Urothelium cell line (cell line): ENCODE measurements around the gene NDUFB2.
"Not testable (repeated sequence)": the region's sequence is repeated elsewhere in the genome, so short reads cannot be mapped to it uniquely, and the experiment has no call there.

Source experiments
- DNase-seq: peaks from one replicate; pipeline ENCODE4 v3.0.0; 2011; ENCODE audit warnings: low spot score, mixed read lengths
- FAIRE-seq: peaks from 2 replicates; lab custom pipeline; 2011; peaks lifted over from hg19 to GRCh38; lab: Jason Lieb, UNC

NDUFB2 gene

DNA sequence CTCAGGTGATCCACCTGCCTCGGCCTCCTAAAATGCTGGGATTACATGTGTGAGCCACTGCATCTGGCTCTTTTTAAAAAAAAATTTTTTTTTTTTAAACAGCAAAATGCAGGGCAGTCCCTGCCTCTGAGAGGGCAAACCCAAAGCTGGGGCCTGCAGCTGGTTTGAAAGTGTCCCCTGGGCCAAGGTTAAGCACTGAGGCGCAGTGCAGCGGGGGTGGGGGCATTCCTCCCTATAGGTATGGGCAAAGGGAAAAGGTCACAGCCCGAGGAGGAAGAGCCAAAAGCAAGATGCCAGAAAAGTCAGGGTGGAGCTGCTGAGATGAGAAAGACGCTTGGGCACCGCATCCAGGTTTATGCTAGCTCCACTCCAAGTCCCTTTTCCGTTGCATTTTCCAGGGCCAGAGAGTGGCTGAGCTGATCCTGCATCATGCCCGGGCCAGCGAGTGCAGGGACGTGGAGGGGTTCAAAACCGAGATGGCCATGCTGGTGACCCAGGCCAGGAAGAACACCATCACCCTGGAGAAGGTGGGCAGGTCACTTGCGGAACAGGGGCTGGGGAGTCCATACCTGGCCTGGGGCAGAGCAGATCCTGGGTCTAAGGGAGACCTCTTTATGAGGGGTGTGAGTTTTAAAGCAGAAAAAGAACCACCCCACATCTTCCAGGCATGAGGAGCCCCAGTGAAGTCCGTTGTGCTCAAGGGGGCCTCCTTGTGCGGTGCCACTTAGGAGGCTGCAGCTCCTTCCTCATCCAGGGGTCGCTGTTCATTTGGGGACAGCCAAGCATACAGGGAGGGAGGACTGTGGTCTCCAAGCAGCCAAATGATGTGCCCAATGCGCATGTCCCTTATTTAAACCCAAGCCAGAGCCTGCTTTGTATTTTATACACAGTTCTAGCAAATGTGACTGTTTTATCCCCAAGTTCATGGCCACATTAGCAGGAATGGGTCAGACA, 7.0 kb upstream of the NDUFB2 start:
- no peak for FAIRE-seq
- no peak for DNase-seq

DNA sequence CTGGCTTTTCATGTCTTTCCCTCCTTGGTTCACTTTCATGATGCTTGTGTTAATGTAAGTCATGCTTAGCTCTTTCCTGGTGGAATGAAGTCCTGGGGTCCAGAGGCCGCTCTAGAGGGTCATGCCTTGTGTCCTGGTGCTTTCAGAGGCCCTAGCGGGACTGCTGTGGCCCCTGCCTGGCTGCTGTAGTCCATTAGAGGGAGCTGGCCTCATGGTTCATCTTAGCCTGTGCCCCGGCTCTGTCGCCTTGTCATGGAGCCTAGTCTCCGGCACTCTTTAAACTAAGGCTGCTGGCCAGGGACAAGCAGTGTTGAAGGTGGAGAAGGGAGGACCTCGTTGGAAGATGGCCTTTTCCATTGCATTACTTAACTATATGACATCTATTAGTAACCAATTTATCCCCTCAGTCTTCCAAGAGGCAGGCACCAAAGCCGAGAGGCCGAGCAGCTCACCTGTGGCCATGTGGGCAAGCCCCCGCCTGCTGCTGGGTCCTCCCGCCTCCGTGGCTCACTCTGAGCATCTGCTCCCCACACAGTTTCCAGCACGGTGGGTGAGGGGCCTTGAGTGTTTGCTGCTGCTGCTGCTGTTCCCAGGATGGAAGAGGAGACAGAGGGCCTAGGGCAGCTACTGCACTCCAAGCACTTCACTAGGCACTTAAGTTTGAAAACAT, 5.0 kb upstream of the NDUFB2 start:
- DNase-seq (no peak), FAIRE-seq (no peak)

GRCh38 chr7:140693849-140694248, 2.7 kb upstream of the NDUFB2 start:
- not testable (repeated sequence) for DNase-seq, FAIRE-seq

GRCh38 chr7:140694592-140694991, 1.9 kb upstream of the NDUFB2 start:
- FAIRE-seq (no peak), DNase-seq (no peak)

- DNase-seq, result no peak
- FAIRE-seq, result no peak
Measured at GRCh38 chr7:140695381-140695780, 1.1 kb upstream of the NDUFB2 start.

GRCh38 chr7:140696024-140696679, 356 bp upstream of the NDUFB2 start:
- DNase-seq (peak; percentile 93), FAIRE-seq (no peak)

- FAIRE-seq (no peak), DNase-seq (no peak)
Measured at GRCh38 chr7:140697447-140698143, 1.1 kb downstream of the NDUFB2 start.

DNA sequence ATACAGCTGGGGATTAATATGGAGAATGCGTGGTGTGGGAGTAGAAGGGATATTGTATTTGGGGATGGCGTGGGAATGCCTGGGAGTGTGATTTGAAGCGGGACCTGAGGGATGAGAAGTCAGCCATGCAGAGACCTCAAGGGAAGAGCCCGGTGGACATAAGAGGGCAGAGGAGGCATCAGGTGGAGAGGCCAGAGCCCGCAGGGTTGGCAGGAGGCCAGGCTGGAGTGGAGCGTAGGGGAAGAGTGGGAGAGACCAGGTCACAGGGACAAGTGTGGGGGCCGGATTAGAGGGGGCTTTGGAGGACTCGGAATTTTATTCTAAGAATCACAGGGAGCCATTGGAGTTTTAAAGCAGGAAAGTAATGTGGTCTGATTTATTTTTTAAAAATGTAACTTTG, 2.0 kb downstream of the NDUFB2 start:
- DNase-seq (no peak), FAIRE-seq (no peak)

DNA sequence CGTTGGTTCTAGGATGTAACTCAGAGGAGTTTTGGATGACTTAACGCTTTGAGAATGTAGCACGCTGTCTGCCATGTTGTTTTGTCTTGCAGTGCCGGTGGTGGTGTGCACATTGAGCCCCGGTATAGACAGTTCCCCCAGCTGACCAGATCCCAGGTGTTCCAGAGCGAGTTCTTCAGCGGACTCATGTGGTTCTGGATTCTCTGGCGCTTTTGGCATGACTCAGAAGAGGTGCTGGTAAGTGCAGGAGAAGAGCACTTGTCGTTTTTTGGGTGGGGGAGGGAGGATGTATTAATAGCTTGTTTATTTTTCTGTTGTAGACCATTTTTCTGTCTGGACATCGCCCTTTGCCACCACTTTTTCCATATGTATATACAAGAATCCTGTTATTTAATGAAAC, 6.3 kb downstream of the NDUFB2 start:
- FAIRE-seq (no peak), DNase-seq (no peak)

DNA sequence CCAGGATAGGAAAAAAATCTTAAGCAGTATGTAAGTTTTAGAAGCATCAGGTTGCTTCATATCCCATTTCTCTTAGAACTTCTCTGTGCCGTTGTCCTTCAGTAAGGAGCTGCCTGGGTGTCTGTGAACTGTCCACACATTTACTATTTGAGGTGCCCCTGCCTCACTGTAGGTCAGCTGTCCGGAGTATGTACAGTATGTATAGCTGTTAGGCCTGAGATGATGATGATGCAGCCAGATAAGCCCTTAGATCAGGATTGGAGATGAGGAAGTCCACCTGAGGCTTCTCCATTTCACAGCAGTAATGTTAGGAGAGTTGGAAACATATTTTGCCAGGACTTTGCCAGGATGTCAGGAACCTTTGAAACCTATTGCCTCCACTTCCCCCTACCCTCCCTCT, 7.7 kb downstream of the NDUFB2 start:
- FAIRE-seq (no peak), DNase-seq (no peak)

- no peak for DNase-seq
- no peak for FAIRE-seq
Measured at GRCh38 chr7:140707132-140707531, 10.6 kb downstream of the NDUFB2 start.

DNA sequence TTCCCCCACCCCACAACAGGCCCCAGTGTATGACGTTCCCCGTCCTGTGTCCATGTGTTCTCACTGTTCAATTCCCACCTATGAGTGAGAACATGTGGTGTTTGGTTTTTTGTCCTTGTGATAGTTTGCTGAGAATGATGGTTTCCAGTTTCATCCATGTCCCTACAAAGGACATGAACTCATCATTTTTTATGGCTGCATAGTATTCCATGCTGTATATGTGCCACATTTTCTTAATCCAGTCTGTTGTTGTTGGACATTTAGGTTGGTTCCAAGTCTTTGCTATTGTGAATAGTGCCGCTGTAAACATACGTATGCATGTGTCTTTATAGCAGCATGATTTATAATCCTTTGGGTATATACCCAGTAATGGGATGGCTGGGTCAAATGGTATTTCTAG, 12.3 kb downstream of the NDUFB2 start:
- not testable (repeated sequence) for DNase-seq, FAIRE-seq

DNA sequence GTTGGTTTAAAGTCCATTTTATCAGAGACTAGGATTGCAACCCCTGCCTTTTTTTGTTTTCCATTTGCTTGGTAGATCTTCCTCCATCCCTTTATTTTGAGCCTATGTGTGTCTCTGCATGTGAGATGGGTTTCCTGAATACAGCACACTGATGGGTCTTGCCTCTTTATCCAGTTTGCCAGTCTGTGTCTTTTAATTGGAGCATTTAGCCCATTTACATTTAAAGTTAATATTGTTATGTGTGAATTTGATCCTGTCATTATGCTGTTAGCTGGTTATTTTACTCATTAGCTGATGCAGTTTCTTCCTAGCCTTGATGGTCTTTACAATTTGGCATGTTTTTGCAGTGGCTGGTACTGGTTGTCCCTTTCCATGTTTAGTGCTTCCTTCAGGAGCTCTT, 15.9 kb downstream of the NDUFB2 start:
- not testable (repeated sequence) for FAIRE-seq, DNase-seq

DNA sequence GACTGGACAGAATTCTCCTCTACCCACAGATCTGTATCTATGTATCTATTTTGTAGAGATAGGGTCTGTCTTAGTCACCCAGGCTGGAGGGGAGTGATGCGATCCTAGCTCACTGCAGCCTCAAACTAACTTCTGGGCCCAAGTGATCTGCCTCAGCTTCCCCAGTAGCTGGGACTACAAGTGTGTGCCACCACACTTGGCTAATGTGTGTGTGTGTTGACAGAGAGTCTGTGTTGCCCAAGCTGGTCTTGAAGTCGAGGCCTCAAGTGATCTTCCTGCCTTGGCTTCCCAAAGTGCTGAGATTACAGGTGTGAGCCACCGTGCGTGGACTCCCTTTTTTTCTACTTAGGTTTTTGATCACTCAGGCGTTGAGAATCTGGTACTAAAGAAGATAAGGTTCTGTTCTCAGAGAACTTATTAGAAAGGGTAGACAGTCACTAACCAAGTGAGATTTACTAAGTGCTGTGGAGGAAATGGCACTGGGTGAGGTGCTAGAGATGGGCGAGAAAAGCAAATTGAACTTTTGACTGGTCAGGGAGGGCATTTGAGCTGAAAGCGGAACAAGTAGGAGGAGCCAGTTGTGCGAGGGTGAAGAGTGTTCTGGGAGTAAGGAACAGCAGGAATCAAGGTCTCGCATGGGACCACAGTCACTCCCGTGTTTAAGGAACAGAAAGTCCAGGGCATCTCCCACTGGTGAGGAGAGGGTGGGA, 18.0 kb downstream of the NDUFB2 start:
- no peak for DNase-seq
- no peak for FAIRE-seq

DNA sequence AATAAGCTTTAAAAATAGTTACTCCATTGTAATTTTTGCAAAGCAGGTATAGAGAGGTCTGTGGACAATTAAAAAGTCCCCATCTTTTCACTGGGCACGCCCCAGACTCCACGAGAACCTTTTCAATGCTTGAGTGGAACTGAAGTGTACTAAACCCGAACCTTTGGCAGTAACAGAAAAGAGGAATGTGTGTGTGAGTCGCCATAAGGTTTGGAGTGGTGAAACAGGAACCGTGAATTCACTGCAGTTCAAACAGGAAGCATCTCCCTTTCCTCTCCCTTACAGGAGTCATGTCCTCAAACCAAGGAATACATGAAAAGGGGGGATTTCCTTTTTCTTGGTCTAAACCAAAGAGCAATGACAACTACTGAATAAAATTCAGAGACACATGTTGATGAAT, 23.2 kb downstream of the NDUFB2 start:
- FAIRE-seq, result no peak
- no peak for DNase-seq

GRCh38 chr7:140722254-140722653, 25.7 kb downstream of the NDUFB2 start:
- no peak for DNase-seq
- FAIRE-seq, result no peak

DNA sequence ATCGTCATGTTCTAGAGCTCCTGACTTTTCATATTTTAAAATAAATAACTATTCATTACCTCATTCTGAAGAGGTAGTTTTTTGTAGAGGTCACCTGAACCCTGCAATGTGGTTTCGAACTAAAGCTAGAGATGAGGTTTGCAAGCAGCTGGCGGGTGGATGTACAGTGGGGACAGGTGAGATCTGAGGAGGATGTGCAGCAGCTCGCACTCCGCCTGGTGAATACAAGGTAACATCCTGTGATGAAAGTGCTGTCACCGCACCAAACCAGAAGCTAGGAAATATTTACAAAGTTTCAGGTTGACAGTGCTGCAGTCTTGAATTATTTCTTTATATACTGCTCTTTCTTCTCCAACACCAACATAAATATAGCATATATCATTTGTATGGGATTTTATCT, 26.5 kb downstream of the NDUFB2 start:
- no peak for DNase-seq
- FAIRE-seq, result no peak

DNA sequence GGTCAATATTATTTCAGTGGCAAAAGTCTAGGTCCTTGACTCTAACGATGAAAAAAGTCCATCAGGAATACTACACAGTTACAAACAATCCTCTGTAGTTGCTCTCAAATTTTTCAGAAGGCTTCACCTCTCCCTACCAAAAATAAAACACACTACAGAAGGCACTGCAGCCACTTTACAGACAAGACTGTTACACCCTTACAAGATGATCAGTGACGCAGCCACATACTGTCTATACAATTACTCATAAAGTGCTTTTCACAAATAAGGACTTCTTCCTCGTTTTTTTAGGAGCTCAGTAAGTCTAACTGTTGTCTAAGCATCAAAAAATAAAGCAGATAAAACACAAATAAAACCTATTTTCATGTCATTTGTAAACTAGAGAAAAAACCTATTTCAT, 27.1 kb downstream of the NDUFB2 start:
- FAIRE-seq, result no peak

GRCh38 chr7:140724706-140725105, 28.2 kb downstream of the NDUFB2 start:
- FAIRE-seq (no peak), DNase-seq (no peak)

More for the DNA sequence above, 27.1 kb downstream of the NDUFB2 start:
- no peak for DNase-seq

GRCh38 chr7:140726281-140726680, 29.8 kb downstream of the NDUFB2 start:
- FAIRE-seq (no peak), DNase-seq (no peak)
